ENCODE data around the gene PIGB. TPM values are rescaled to one million over a fixed set of nuclear protein-coding genes. Genes with fewer than 3 reads are reported as not detected.
A peak's percentile ranks its signal among the peaks of the same experiment; 100 is the strongest.

PIGB gene
- total RNA-seq, 2 donors from 2014 or later = 13.0 to 15.3 TPM

DNA sequence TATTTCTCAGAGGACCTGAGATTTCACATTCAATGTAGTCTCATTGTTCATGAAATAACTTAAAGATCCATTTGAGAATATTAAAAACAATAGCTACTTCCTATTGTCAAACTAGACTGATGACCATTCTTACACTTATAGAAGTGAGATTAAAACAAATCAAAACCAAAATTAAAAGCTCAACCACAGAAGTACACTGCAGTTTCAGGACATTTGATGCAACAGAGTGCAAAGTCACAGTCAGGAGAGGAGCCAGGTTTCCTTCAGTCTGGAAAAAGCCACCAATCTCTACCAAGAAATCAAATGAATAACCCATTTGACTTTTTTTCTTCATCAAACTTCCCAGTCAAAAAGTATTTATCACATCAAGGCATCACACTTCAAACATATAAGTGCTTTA lies 83.7 kb downstream of the PIGB start:
- no peak for TF ChIP-seq POLR2A (IDR thresholded peaks at IDR 0.05)
- no peak for TF ChIP-seq POLR2AphosphoS5 (IDR thresholded peaks at IDR 0.05)
- TF ChIP-seq, protein P1, sequence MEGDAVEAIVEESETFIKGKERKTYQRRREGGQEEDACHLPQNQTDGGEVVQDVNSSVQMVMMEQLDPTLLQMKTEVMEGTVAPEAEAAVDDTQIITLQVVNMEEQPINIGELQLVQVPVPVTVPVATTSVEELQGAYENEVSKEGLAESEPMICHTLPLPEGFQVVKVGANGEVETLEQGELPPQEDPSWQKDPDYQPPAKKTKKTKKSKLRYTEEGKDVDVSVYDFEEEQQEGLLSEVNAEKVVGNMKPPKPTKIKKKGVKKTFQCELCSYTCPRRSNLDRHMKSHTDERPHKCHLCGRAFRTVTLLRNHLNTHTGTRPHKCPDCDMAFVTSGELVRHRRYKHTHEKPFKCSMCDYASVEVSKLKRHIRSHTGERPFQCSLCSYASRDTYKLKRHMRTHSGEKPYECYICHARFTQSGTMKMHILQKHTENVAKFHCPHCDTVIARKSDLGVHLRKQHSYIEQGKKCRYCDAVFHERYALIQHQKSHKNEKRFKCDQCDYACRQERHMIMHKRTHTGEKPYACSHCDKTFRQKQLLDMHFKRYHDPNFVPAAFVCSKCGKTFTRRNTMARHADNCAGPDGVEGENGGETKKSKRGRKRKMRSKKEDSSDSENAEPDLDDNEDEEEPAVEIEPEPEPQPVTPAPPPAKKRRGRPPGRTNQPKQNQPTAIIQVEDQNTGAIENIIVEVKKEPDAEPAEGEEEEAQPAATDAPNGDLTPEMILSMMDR (IDR thresholded peaks at IDR 0.05) = no peak
- Histone ChIP-seq H3K4me1 (replicated peaks) (no peaks in the 10 kb centered on the region), H3K27me3 (replicated peaks; ENCODE audit: insufficient read depth) (no peaks in the 10 kb centered on the region), H3K36me3 (no peaks in the 10 kb centered on the region), H3K4me3 (no peak overlapping the region), H3K9me3 (no peaks in the 10 kb centered on the region), H3K27ac (no peak overlapping the region)
- intact Hi-C loops (cut with DNase I) = loop anchor here (10.0 kb wide), 1 partner anchor 182 kb away; the partner anchor contains the start of gene PYGO1
- no peak for DNase-seq (ENCODE audit: low spot score)

DNA sequence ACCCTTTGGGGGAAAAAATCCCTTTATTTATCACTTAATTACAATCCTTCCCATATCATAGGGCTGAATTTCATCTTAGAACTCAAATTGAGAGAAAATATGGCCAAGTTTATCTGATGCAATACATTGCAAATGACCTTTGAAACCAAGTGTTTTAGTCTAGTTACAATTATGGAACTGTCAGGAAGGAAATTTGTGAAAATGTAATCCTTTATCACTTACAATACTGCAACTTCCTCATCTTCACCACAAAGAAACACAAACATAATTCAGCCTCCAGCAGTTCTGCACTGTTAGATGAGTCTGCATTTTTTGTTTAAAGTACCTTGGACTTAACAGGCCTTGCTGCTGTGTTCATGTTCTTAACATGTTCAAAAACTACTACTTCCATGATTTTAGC lies 84.5 kb downstream of the PIGB start:
- TF ChIP-seq, protein P1 (IDR thresholded peaks at IDR 0.05) = no peak
- TF ChIP-seq POLR2AphosphoS5 (IDR thresholded peaks at IDR 0.05) (no peak), POLR2A (IDR thresholded peaks at IDR 0.05) (no peak)
- H3K4me1 ChIP-seq (replicated peaks) = no peaks in the 10 kb centered on the region
- H3K36me3 ChIP-seq = no peaks in the 10 kb centered on the region
- H3K4me3 ChIP-seq = no peak overlapping the region
- DNase-seq (ENCODE audit: low spot score) = no peak
- H3K9me3 ChIP-seq = no peaks in the 10 kb centered on the region
- no peak overlapping the region for H3K27ac ChIP-seq
- intact Hi-C loops (cut with DNase I) = loop anchor here (10.0 kb wide), 1 partner anchor 181 kb away; the partner anchor contains the start of gene PYGO1
- H3K27me3 ChIP-seq (replicated peaks; ENCODE audit: insufficient read depth) = no peaks in the 10 kb centered on the region

MicroRNA genes within 50 kb of the gene (microRNA counts, 767-probe panel; counts per million panel counts)
- 431 to 1,117 counts per million in 2 donors for microRNA hsa-miR-628-3p
- microRNA hsa-miR-628-5p = 0 to 431 counts per million in 2 donors

Small RNA genes within 50 kb of the gene (microRNA-seq; reads per million reads assigned to microRNA genes)
- 72.5 reads per million, percentile 70 among the genes with 10 or more reads in this experiment for gene MIR628

Other genes with a start within 250 kb of the PIGB start
- gene RSL24D1, start 122.3 kb upstream of the PIGB start, total RNA-seq = 10 to 100 TPM; 51.5 to 64.0 TPM
- gene RAB27A, start 29.4 kb upstream of the PIGB start, total RNA-seq = 10 to 100 TPM; 27.6 to 50.6 TPM
- 10 to 100 TPM; 15.5 to 34.1 TPM for gene PIGBOS1, start 99 bp upstream of the PIGB start, total RNA-seq
- gene CCPG1, start 89.1 kb downstream of the PIGB start, total RNA-seq = 10 to 100 TPM; 23.4 to 78.2 TPM
- gene PIERCE2, start 89.3 kb downstream of the PIGB start, total RNA-seq = 1 to 10 TPM; 4.0 to 4.6 TPM
- 1 to 10 TPM in 1 of 2 donors, under 1 TPM in 1; 0.55 to 4.0 TPM for gene DNAAF4, start 189.0 kb downstream of the PIGB start, total RNA-seq